CD4-positive, alpha-beta T cell treated with Interleukin-4 for 4 hours (primary cell): Measurements from ENCODE around the gene ARFIP1.
"Not testable (repeated sequence)": the region's sequence is repeated elsewhere in the genome, so short reads cannot be mapped to it uniquely, and the experiment has no call there.

ENCODE experiments used
- DNase-seq: peaks from one replicate; pipeline ENCODE4 v3.0.0-alpha.2; 2020

Gene ARFIP1

GRCh38 chr4:152847376-152847775 lies 67.6 kb downstream of the ARFIP1 start:
- no peak for DNase-seq

GRCh38 chr4:152848508-152848907 lies 68.8 kb downstream of the ARFIP1 start:
- no peak for DNase-seq

- DNase-seq: no peak
These were observed 69.6 kb downstream of the ARFIP1 start for GRCh38 chr4:152849350-152849749.

- DNase-seq: peak; percentile 30
These were observed 70.6 kb downstream of the ARFIP1 start for GRCh38 chr4:152850377-152850776.

- DNase-seq: no peak
These were observed 71.5 kb downstream of the ARFIP1 start for GRCh38 chr4:152851226-152851625.

GRCh38 chr4:152853293-152853692 lies 73.5 kb downstream of the ARFIP1 start:
- no peak for DNase-seq

- DNase-seq: not testable (repeated sequence)
These were observed 74.3 kb downstream of the ARFIP1 start for GRCh38 chr4:152854016-152854415.

- no peak for DNase-seq
These were observed 77.2 kb downstream of the ARFIP1 start for GRCh38 chr4:152856960-152857359.

- DNase-seq: no peak
These were observed 79.2 kb downstream of the ARFIP1 start for GRCh38 chr4:152858934-152859333.

- no peak for DNase-seq
These were observed 80.3 kb downstream of the ARFIP1 start for GRCh38 chr4:152860046-152860445.

GRCh38 chr4:152862608-152863007 lies 82.9 kb downstream of the ARFIP1 start:
- DNase-seq: no peak

GRCh38 chr4:152864361-152864760 lies 84.6 kb downstream of the ARFIP1 start:
- no peak for DNase-seq

GRCh38 chr4:152866432-152866993 lies 86.8 kb downstream of the ARFIP1 start:
- DNase-seq: not testable (repeated sequence)

- DNase-seq: no peak
These were observed 90.9 kb downstream of the ARFIP1 start for GRCh38 chr4:152870606-152871005.

GRCh38 chr4:152875261-152875660 lies 95.5 kb downstream of the ARFIP1 start:
- DNase-seq: no peak

GRCh38 chr4:152877868-152878267 lies 98.1 kb downstream of the ARFIP1 start:
- no peak for DNase-seq

- no peak for DNase-seq
These were observed 100.5 kb downstream of the ARFIP1 start for GRCh38 chr4:152880263-152880662.

- no peak for DNase-seq
These were observed 102.2 kb downstream of the ARFIP1 start for GRCh38 chr4:152881974-152882373.

GRCh38 chr4:152885185-152885584 lies 105.4 kb downstream of the ARFIP1 start:
- DNase-seq: no peak

- DNase-seq: no peak
These were observed 106.4 kb downstream of the ARFIP1 start for GRCh38 chr4:152886201-152886600.

- DNase-seq: no peak
These were observed 108.2 kb downstream of the ARFIP1 start for GRCh38 chr4:152887981-152888380.

GRCh38 chr4:152892974-152893373 lies 113.2 kb downstream of the ARFIP1 start:
- DNase-seq: no peak

GRCh38 chr4:152894673-152895072 lies 114.9 kb downstream of the ARFIP1 start:
- DNase-seq: no peak

- DNase-seq: no peak
These were observed 117.1 kb downstream of the ARFIP1 start for GRCh38 chr4:152896811-152897210.

- DNase-seq: not testable (repeated sequence)
These were observed 118.4 kb downstream of the ARFIP1 start for GRCh38 chr4:152898133-152898532.

- no peak for DNase-seq
These were observed 118.9 kb downstream of the ARFIP1 start for GRCh38 chr4:152898606-152899005.
